A673 (cell line): ENCODE results near the gene ADK. TPM values are rescaled to one million over a fixed set of nuclear protein-coding genes. Genes with fewer than 3 reads are reported as not detected.

ENCODE experiments used
- BruUV-seq: library from RNA; stranded (reverse); fragments of 400-500 nt; replicated peaks from 2 replicates; lab custom pipeline; 2021; lab: Mats Ljungman, UMichigan
- CTCF ChIA-PET: fragments of 300-600 bp; sonication (Branson Sonifier 250); formaldehyde crosslinking; loops from one replicate; lab custom pipeline; 2022; ENCODE audit warnings: antibody characterized with exemption; lab: Charles Lee
- POLR2A ChIA-PET: fragments of 300-600 bp; sonication (Branson Sonifier 250); formaldehyde crosslinking; loops from one replicate; lab custom pipeline; 2022; ENCODE audit warnings: antibody characterized with exemption; ENCODE audit not compliant: low non-redundant PET; lab: Charles Lee
- DNase-seq: peaks from one replicate; pipeline ENCODE4 v3.0.0-alpha.2; 2015; ENCODE audit warnings: low spot score
- H3K27ac ChIP-seq: fragments of 200-600 bp; sonication (generic); 2 replicates; pipeline ENCODE4 v1.5.1; 2016; ENCODE audit warnings: mixed run types, low read depth, mild to moderate bottlenecking, mixed read lengths, antibody characterized with exemption, low read length; ENCODE audit not compliant: poor library complexity, severe bottlenecking
- H3K27me3 ChIP-seq: fragments of 200-600 bp; sonication (generic); replicated peaks from 2 replicates; pipeline ENCODE4 v1.6.1; 2017; ENCODE audit warnings: mixed run types, low read depth, mild to moderate bottlenecking, mixed read lengths, antibody characterized with exemption, low read length; ENCODE audit not compliant: insufficient read depth, poor library complexity
- H3K36me3 ChIP-seq: fragments of 200-600 bp; sonication (generic); 2 replicates; pipeline ENCODE4 v1.6.1; 2016; ENCODE audit warnings: mixed run types, mild to moderate bottlenecking, mixed read lengths, antibody characterized with exemption, low read length; ENCODE audit not compliant: insufficient read depth, poor library complexity, severe bottlenecking
- H3K4me1 ChIP-seq: fragments of 200-600 bp; sonication (generic); 2 replicates; pipeline ENCODE4 v1.6.1; 2017; ENCODE audit warnings: mixed run types, mild to moderate bottlenecking, mixed read lengths, antibody characterized with exemption, low read length; ENCODE audit not compliant: insufficient read depth, poor library complexity, severe bottlenecking
- H3K4me3 ChIP-seq: fragments of 200-600 bp; sonication (generic); 2 replicates; pipeline ENCODE4 v1.5.1; 2016; ENCODE audit warnings: low read depth, mixed run types, mild to moderate bottlenecking, mixed read lengths, low read length; ENCODE audit not compliant: poor library complexity, severe bottlenecking
- H3K9me3 ChIP-seq: fragments of 200-600 bp; sonication (generic); 2 replicates; pipeline ENCODE4 v1.6.1; 2016; ENCODE audit warnings: mixed run types, low read depth, mild to moderate bottlenecking, mixed read lengths, antibody characterized with exemption, low read length; ENCODE audit not compliant: poor library complexity, severe bottlenecking
- CTCF ChIP-seq: fragments of 300-800, 200-600 bp; sonication (generic); conservative IDR thresholded peaks from 2 replicates; pipeline ENCODE4 v1.5.1; 2017; ENCODE audit warnings: low read depth, mild to moderate bottlenecking, antibody characterized with exemption, low read length, moderate library complexity, mixed read lengths
- EZH2 ChIP-seq: fragments of 200-600 bp; sonication (generic); IDR thresholded peaks from 2 replicates; pipeline ENCODE4 v1.6.1; 2017; ENCODE audit warnings: borderline replicate concordance, low read depth, mild to moderate bottlenecking, mixed read lengths, antibody characterized with exemption, low read length; ENCODE audit not compliant: poor library complexity, severe bottlenecking
- intact Hi-C: fragments of 100-400 bp; cut with micrococcal nuclease; formaldehyde crosslinking; loops from one replicate; pipeline ENCODE4 v1.10.0; 2022; ENCODE audit not compliant: unreplicated experiment
- total RNA-seq: library from RNA; stranded (reverse); gene quantifications from 2 replicates; pipeline ENCODE4 v1.2.3, GENCODE V29; 2021

The ADK gene
- total RNA-seq, 1 experiment from 2014 or later = 49.0 TPM

- Histone ChIP-seq H3K27ac (no peak overlapping the region), H3K4me1 (peaks cover 12% of the 10 kb centered on the region)
Observed at GRCh38 chr10:74164716-74165529, 13.9 kb downstream of the ADK start.

GRCh38 chr10:74165530-74165901 is 14.5 kb downstream of the ADK start:
- Histone ChIP-seq H3K4me1 (peaks cover 12% of the 10 kb centered on the region), H3K27me3 (no peaks in the 10 kb centered on the region), H3K27ac (no peak overlapping the region), H3K4me3 (no peak overlapping the region), H3K36me3 (no peaks in the 10 kb centered on the region), H3K9me3 (no peaks in the 10 kb centered on the region)
- no peak for TF ChIP-seq EZH2
- no peak for TF ChIP-seq CTCF
- CTCF ChIA-PET = no interaction called here
- DNase-seq = no peak
- intact Hi-C loops = no loop called here
- BruUV-seq = no TSS peak
- POLR2A ChIA-PET = no interaction called here

More at GRCh38 chr10:74164716-74165529, 13.9 kb downstream of the ADK start:
- ChIA-PET POLR2A (no interaction called here), CTCF (no interaction called here)
- Histone ChIP-seq H3K27me3 (no peaks in the 10 kb centered on the region), H3K9me3 (no peaks in the 10 kb centered on the region), H3K4me3 (no peak overlapping the region), H3K36me3 (no peaks in the 10 kb centered on the region)
- BruUV-seq = no TSS peak
- intact Hi-C loops = no loop called here
- no peak for TF ChIP-seq CTCF
- no peak for TF ChIP-seq EZH2
- DNase-seq = no peak

DNA sequence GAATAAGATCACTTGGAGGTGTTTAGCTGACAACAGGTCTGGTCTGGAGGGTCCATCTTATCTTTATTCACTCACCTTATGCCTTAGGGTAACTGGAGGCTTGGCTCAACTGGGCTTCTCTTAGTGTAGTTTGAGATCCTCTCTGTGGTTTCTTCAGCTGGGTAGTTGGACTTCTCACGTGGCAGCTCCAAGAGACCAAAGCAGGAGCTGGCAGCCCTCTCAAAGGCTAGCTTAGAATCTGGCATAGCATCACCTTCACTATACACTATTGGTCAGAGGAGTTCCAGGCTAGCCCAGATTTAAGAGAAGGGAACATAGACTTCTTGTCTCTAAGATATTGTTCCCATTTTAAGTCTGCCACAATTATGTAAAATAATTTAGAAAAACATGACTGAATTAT is 16.4 kb downstream of the ADK start:
- ChIA-PET CTCF (no interaction called here), POLR2A (no interaction called here)
- BruUV-seq = no TSS peak
- Histone ChIP-seq H3K36me3 (no peaks in the 10 kb centered on the region), H3K27ac (no peak overlapping the region), H3K4me3 (no peak overlapping the region), H3K4me1 (peaks cover 12% of the 10 kb centered on the region), H3K9me3 (no peaks in the 10 kb centered on the region), H3K27me3 (no peaks in the 10 kb centered on the region)
- intact Hi-C loops = no loop called here
- no peak for DNase-seq
- no peak for TF ChIP-seq EZH2
- no peak for TF ChIP-seq CTCF
